HepG2 (cell line): ENCODE measurements around the gene MREG. TPM values are rescaled to one million over a fixed set of nuclear protein-coding genes. Genes with fewer than 3 reads are reported as not detected.
A peak's percentile ranks its signal among the peaks of the same experiment; 100 is the strongest.

Experiments used
- AHR ChIP-seq: IDR thresholded peaks from 2 replicates; pipeline ENCODE4 v1.6.1; 2018; ENCODE audit warnings: missing genetic modification reagents, missing compliant biosample characterization
- ATF7-NPFF ChIP-seq: sonication (generic); formaldehyde crosslinking; IDR thresholded peaks from 2 replicates; pipeline ENCODE4 v1.8.1; 2023; ENCODE audit warnings: mild to moderate bottlenecking, low read depth, missing genetic modification reagents, moderate library complexity
- CHCHD3 ChIP-seq: sonication (generic); formaldehyde crosslinking; IDR thresholded peaks from 2 replicates; pipeline ENCODE4 v1.8.0; 2022; ENCODE audit warnings: mild to moderate bottlenecking, missing genetic modification reagents, moderate library complexity
- EP300 ChIP-seq, 3 experiments: sonication (generic) in 1 of 3; formaldehyde crosslinking in 1 of 3; IDR thresholded peaks; 2 replicates each; pipeline versions ENCODE4 v1.5.1 to v1.6.1; 2011 to 2020; ENCODE audit warnings: low read depth in 2 of 3, low read length in 2 of 3, borderline replicate concordance in 1 of 3, improper control_type of control experiment in 1 of 3, mild to moderate bottlenecking in 1 of 3, missing genetic modification reagents in 1 of 3, moderate library complexity in 1 of 3
- HOXA7 ChIP-seq: sonication (generic); formaldehyde crosslinking; IDR thresholded peaks from 2 replicates; pipeline ENCODE4 v1.8.1; 2022; ENCODE audit warnings: mild to moderate bottlenecking, missing genetic modification reagents, moderate library complexity
- JDP2 ChIP-seq: sonication (generic); formaldehyde crosslinking; IDR thresholded peaks from 2 replicates; pipeline ENCODE4 v1.8.1; 2022; ENCODE audit warnings: missing genetic modification reagents, borderline replicate concordance
- SALL1 ChIP-seq: sonication (generic); formaldehyde crosslinking; IDR thresholded peaks from 2 replicates; pipeline ENCODE4 v1.8.0; 2022; ENCODE audit warnings: mild to moderate bottlenecking, missing genetic modification reagents
- STAT5B ChIP-seq: sonication (generic); formaldehyde crosslinking; IDR thresholded peaks from 2 replicates; pipeline ENCODE4 v1.4.0; 2020; ENCODE audit warnings: missing genetic modification reagents
- ZNF101 ChIP-seq: sonication (generic); formaldehyde crosslinking; IDR thresholded peaks from 2 replicates; pipeline ENCODE4 v1.4.0; 2020; ENCODE audit warnings: mild to moderate bottlenecking, low read depth, missing genetic modification reagents, borderline replicate concordance
- ZNF12 ChIP-seq: sonication (generic); formaldehyde crosslinking; IDR thresholded peaks from 2 replicates; pipeline ENCODE4 v1.5.0; 2020; ENCODE audit warnings: missing genetic modification reagents
- ZNF383 ChIP-seq: sonication (generic); formaldehyde crosslinking; IDR thresholded peaks from 2 replicates; pipeline ENCODE4 v1.4.0; 2020; ENCODE audit warnings: missing genetic modification reagents, mild to moderate bottlenecking, borderline replicate concordance
- ZSCAN9 ChIP-seq: IDR thresholded peaks from 2 replicates; pipeline ENCODE4 v1.6.1; 2016; ENCODE audit warnings: borderline replicate concordance
- polyA plus RNA-seq, 8 experiments: library from polyadenylated mRNA; depleted of rRNA in 3 of 8; stranded (reverse) in 7 of 8; unstranded in 1 of 8; fragments of >200 nt; fragmentation: Illumina TruSeq in 4 of 8; extraction: Trizol in 4 of 8; gene quantifications; 2 replicates each; pipeline versions ENCODE4 v1.2.1 to v1.2.3, GENCODE V29; 2011 to 2016; ENCODE audit warnings: low read depth in 4 of 8, missing spikeins in 1 of 8, mixed read lengths in 1 of 8; ENCODE audit not compliant: insufficient read depth in 1 of 8
- total RNA-seq, 5 experiments: library from RNA; depleted of rRNA; stranded (reverse); fragments of >200 nt; fragmentation: Illumina TruSeq; extraction: Trizol; gene quantifications; 2 replicates each; pipeline ENCODE4 v1.2.3, GENCODE V29; 2016; ENCODE audit warnings: low read depth in 1 of 5
- TF ChIP-seq, protein P1 (sequence below), 2 experiments: sonication (generic) in 1 of 2; formaldehyde crosslinking in 1 of 2; IDR thresholded peaks; 2 replicates each; pipeline versions ENCODE4 v1.4.0 to v1.6.1; 2018 to 2020; ENCODE audit warnings: missing genetic modification reagents in 2 of 2, borderline replicate concordance in 1 of 2, low read depth in 1 of 2, mild to moderate bottlenecking in 1 of 2, missing biosample characterization in 1 of 2
- TF ChIP-seq, protein P2 (sequence below): sonication (generic); formaldehyde crosslinking; IDR thresholded peaks from 2 replicates; pipeline ENCODE4 v1.4.0; 2020; ENCODE audit warnings: missing genetic modification reagents, mild to moderate bottlenecking, borderline replicate concordance
- TF ChIP-seq, protein P3 (sequence below): sonication (generic); formaldehyde crosslinking; IDR thresholded peaks from 2 replicates; pipeline ENCODE4 v1.4.0; 2020; ENCODE audit warnings: missing genetic modification reagents
- TF ChIP-seq, protein P4 (sequence below): sonication (generic); formaldehyde crosslinking; IDR thresholded peaks from 2 replicates; pipeline ENCODE4 v1.4.0; 2020; ENCODE audit warnings: mild to moderate bottlenecking, low read depth, missing genetic modification reagents
- TF ChIP-seq, protein P5 (sequence below): sonication (generic); formaldehyde crosslinking; IDR thresholded peaks from 2 replicates; pipeline ENCODE4 v1.8.1; 2023; ENCODE audit warnings: mild to moderate bottlenecking, inconsistent platforms, moderate library complexity, missing genetic modification reagents, borderline replicate concordance
- TF ChIP-seq, protein P6 (sequence below): sonication (generic); formaldehyde crosslinking; IDR thresholded peaks from 2 replicates; pipeline ENCODE4 v1.8.0; 2022; ENCODE audit warnings: missing genetic modification reagents, mild to moderate bottlenecking, borderline replicate concordance

The MREG gene
- total and polyA plus RNA-seq, 2 of the 13 experiments (the other 11 are each of a cell fraction or from before 2014, with no cell fraction given): 7.5 to 23.3 TPM

DNA sequence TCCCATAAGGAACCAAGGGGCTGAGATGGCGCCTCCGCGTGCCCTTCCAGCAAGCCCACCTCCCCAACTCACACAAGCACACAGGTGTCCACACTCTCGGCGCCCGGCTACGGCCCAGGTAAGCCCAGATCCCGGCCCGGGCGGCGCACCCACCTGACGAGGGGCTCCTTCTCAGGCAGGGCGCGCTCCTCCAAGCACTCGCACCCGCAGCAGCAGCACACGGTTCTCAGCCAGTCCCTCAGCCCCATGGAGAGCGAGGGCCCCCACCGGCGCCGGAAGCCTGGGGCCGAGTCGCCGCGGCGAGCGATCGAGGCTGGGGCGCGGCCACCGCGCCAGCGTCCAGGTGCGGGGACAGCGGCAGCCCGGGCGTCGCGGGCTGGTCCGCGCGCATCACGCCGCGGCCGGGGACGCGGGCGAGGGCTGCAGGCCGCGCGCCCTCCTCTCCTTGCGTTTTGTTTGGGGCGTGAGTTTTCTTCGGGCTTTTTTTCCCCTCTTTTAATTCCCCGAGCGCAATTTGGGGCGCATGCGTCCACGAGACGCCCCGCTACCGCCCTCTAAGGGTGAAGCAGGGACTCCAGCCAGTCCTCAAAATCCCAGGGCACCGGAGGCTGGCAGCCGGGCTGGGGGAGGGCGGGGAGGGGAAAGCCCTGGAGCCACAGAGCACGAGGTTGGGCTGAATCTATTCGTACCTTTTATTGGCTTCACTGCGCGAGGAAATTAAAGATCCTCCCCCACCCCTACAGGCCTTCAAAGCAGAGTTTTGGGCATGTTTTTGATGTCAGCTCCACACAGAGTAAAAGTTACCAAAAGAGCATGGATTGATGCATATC, at the start of gene MREG (continued):
- TF ChIP-seq, protein P1, sequence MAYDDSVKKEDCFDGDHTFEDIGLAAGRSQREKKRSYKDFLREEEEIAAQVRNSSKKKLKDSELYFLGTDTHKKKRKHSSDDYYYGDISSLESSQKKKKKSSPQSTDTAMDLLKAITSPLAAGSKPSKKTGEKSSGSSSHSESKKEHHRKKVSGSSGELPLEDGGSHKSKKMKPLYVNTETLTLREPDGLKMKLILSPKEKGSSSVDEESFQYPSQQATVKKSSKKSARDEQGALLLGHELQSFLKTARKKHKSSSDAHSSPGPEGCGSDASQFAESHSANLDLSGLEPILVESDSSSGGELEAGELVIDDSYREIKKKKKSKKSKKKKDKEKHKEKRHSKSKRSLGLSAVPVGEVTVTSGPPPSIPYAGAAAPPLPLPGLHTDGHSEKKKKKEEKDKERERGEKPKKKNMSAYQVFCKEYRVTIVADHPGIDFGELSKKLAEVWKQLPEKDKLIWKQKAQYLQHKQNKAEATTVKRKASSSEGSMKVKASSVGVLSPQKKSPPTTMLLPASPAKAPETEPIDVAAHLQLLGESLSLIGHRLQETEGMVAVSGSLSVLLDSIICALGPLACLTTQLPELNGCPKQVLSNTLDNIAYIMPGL (CRISPR knock-in tag; IDR thresholded peaks at IDR 0.05; ENCODE audit: borderline replicate concordance in 1 of 2, low read depth in 1 of 2): peak in 1 of 2 experiments; percentile 88; a peak in 2 of 4 replicates
- TF ChIP-seq ZNF383 (CRISPR knock-in tag): peak; percentile 93; the same call in 1 of the 2 replicates
- TF ChIP-seq STAT5B (CRISPR knock-in tag): 0 out of 2 replicates have a peak, but pooled peaks have one; percentile 25
- TF ChIP-seq, protein P2, sequence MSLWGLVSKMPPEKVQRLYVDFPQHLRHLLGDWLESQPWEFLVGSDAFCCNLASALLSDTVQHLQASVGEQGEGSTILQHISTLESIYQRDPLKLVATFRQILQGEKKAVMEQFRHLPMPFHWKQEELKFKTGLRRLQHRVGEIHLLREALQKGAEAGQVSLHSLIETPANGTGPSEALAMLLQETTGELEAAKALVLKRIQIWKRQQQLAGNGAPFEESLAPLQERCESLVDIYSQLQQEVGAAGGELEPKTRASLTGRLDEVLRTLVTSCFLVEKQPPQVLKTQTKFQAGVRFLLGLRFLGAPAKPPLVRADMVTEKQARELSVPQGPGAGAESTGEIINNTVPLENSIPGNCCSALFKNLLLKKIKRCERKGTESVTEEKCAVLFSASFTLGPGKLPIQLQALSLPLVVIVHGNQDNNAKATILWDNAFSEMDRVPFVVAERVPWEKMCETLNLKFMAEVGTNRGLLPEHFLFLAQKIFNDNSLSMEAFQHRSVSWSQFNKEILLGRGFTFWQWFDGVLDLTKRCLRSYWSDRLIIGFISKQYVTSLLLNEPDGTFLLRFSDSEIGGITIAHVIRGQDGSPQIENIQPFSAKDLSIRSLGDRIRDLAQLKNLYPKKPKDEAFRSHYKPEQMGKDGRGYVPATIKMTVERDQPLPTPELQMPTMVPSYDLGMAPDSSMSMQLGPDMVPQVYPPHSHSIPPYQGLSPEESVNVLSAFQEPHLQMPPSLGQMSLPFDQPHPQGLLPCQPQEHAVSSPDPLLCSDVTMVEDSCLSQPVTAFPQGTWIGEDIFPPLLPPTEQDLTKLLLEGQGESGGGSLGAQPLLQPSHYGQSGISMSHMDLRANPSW (CRISPR knock-in tag): no peak
- TF ChIP-seq CHCHD3 (CRISPR knock-in tag): 0 out of 2 replicates have a peak, but pooled peaks have one; percentile 53
- no peak for TF ChIP-seq ZSCAN9
- peak; percentile 68 for TF ChIP-seq ATF7-NPFF (CRISPR knock-in tag)
- 0 out of 2 replicates have a peak, but pooled peaks have one; percentile 37 for TF ChIP-seq ZNF12
- TF ChIP-seq SALL1: peak; percentile 44; the same call in 1 of the 2 replicates
- TF ChIP-seq, protein P3, sequence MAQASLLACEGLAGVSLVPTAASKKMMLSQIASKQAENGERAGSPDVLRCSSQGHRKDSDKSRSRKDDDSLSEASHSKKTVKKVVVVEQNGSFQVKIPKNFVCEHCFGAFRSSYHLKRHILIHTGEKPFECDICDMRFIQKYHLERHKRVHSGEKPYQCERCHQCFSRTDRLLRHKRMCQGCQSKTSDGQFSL (CRISPR knock-in tag): no peak
- TF ChIP-seq ZNF101 (CRISPR knock-in tag): 0 out of 2 replicates have a peak, but pooled peaks have one; percentile 65
- no peak for TF ChIP-seq AHR (CRISPR knock-in tag)
- TF ChIP-seq, protein P4, sequence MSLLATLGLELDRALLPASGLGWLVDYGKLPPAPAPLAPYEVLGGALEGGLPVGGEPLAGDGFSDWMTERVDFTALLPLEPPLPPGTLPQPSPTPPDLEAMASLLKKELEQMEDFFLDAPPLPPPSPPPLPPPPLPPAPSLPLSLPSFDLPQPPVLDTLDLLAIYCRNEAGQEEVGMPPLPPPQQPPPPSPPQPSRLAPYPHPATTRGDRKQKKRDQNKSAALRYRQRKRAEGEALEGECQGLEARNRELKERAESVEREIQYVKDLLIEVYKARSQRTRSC (CRISPR knock-in tag): 0 out of 2 replicates have a peak, but pooled peaks have one; percentile 73
- TF ChIP-seq JDP2 (CRISPR knock-in tag): no peak
- TF ChIP-seq, protein P5, sequence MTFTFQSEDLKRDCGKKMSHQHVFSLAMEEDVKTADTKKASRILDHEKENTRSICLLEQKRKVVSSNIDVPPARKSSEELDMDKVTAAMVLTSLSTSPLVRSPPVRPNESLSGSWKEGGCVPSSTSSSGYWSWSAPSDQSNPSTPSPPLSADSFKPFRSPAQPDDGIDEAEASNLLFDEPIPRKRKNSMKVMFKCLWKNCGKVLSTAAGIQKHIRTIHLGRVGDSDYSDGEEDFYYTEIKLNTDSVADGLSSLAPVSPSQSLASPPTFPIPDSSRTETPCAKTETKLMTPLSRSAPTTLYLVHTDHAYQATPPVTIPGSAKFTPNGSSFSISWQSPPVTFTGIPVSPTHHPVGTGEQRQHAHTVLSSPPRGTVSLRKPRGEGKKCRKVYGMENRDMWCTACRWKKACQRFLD (CRISPR knock-in tag): 0 out of 2 replicates have a peak, but pooled peaks have one; percentile 39
- TF ChIP-seq, protein P6, sequence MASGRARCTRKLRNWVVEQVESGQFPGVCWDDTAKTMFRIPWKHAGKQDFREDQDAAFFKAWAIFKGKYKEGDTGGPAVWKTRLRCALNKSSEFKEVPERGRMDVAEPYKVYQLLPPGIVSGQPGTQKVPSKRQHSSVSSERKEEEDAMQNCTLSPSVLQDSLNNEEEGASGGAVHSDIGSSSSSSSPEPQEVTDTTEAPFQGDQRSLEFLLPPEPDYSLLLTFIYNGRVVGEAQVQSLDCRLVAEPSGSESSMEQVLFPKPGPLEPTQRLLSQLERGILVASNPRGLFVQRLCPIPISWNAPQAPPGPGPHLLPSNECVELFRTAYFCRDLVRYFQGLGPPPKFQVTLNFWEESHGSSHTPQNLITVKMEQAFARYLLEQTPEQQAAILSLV (CRISPR knock-in tag): 0 out of 2 replicates have a peak, but pooled peaks have one; percentile 81
- TF ChIP-seq HOXA7 (CRISPR knock-in tag): no peak
- no peak for TF ChIP-seq EP300 (IDR thresholded peaks at IDR 0.05; ENCODE audit: low read depth in 2 of 2, low read length in 2 of 2)
- TF ChIP-seq EP300 (CRISPR knock-in tag; IDR thresholded peaks at IDR 0.05; ENCODE audit: borderline replicate concordance): no peak
